Measurements from ENCODE around the gene LRP6. TPM values are rescaled to one million over a fixed set of nuclear protein-coding genes. Genes with fewer than 3 reads are reported as not detected.

LRP6 gene
- total and polyA plus RNA-seq, 4 donors = 9.4 to 125 (median 26.8) TPM

GRCh38 chr12:12095021-12095420 lies 171.8 kb downstream of the LRP6 start:
- Histone ChIP-seq H3K4me1 (ENCODE audit: control insufficient read depth in 5 of 5, insufficient read depth in 5 of 5, low read length in 5 of 5) (peaks cover 6 to 41% (median 18%) of the 10 kb centered on the region in 5 donors), H3K36me3 (ENCODE audit: control insufficient read depth in 4 of 4, insufficient read depth in 4 of 4, low read length in 4 of 4) (no peaks in the 10 kb centered on the region), H3K9ac (ENCODE audit: insufficient read depth in 1 of 2, low read length in 2 of 2) (no peak overlapping the region), H3K27me3 (ENCODE audit: control insufficient read depth in 3 of 3, insufficient read depth in 3 of 3, low read length in 2 of 3) (no peaks in the 10 kb centered on the region), H3K27ac (ENCODE audit: low read depth in 1 of 2, low read length in 1 of 2) (no peak overlapping the region), H3K4me3 (no peak overlapping the region), H3K9me3 (ENCODE audit: control insufficient read depth in 4 of 4, insufficient read depth in 3 of 4, low read length in 3 of 4) (no peaks in the 10 kb centered on the region)
- ATAC-seq (ENCODE audit: insufficient read depth, low FRiP score) = no peak
- DNase-seq = peak; percentile 61 to 87 (median 77)
- WGBS, 2 donors = 26 to 34% methylated on average over 3 of the region's 3 CpGs
- TF ChIP-seq CTCF (IDR thresholded peaks at IDR 0.05; ENCODE audit: control extremely low read depth, extremely low read depth) = no peak

GRCh38 chr12:12094481-12094880 lies 172.4 kb downstream of the LRP6 start:
- WGBS, 2 donors = 63 to 69% methylated on average over 4 of the region's 4 CpGs

GRCh38 chr12:12091977-12092663 lies 174.7 kb downstream of the LRP6 start:
- no peak overlapping the region for H3K4me3 ChIP-seq
- peaks cover 0 to 33% (median 20%) of the 10 kb centered on the region in 5 donors for H3K4me1 ChIP-seq (ENCODE audit: control insufficient read depth in 5 of 5, insufficient read depth in 5 of 5, low read length in 5 of 5)
- TF ChIP-seq CTCF (IDR thresholded peaks at IDR 0.05; ENCODE audit: control extremely low read depth, extremely low read depth) = no peak
- H3K9ac ChIP-seq (ENCODE audit: insufficient read depth in 1 of 2, low read length in 2 of 2) = no peak overlapping the region
- H3K27me3 ChIP-seq (ENCODE audit: control insufficient read depth in 3 of 3, insufficient read depth in 3 of 3, low read length in 2 of 3) = no peaks in the 10 kb centered on the region
- DNase-seq = peak; percentile 49 to 59 (median 52)
- H3K36me3 ChIP-seq (ENCODE audit: control insufficient read depth in 4 of 4, insufficient read depth in 4 of 4, low read length in 4 of 4) = no peaks in the 10 kb centered on the region
- no peak for ATAC-seq (ENCODE audit: insufficient read depth, low FRiP score)
- no peaks in the 10 kb centered on the region for H3K9me3 ChIP-seq (ENCODE audit: control insufficient read depth in 4 of 4, insufficient read depth in 3 of 4, low read length in 3 of 4)
- H3K27ac ChIP-seq (ENCODE audit: low read depth in 1 of 2, low read length in 1 of 2) = peak overlapping the region in 1 of 2 donors; percentile 9
- WGBS, 2 donors = 62 to 83% methylated on average over 14 of the region's 14 CpGs

More at GRCh38 chr12:12094481-12094880, 172.4 kb downstream of the LRP6 start:
- no peaks in the 10 kb centered on the region for H3K9me3 ChIP-seq (ENCODE audit: control insufficient read depth in 4 of 4, insufficient read depth in 3 of 4, low read length in 3 of 4)
- H3K27ac ChIP-seq (ENCODE audit: low read depth in 1 of 2, low read length in 1 of 2) = peak overlapping the region in 1 of 2 donors; percentile 21
- no peak overlapping the region for H3K9ac ChIP-seq (ENCODE audit: insufficient read depth in 1 of 2, low read length in 2 of 2)
- no peaks in the 10 kb centered on the region for H3K36me3 ChIP-seq (ENCODE audit: control insufficient read depth in 4 of 4, insufficient read depth in 4 of 4, low read length in 4 of 4)
- DNase-seq = peak in 1 of 3 donors; percentile 28
- no peaks in the 10 kb centered on the region for H3K27me3 ChIP-seq (ENCODE audit: control insufficient read depth in 3 of 3, insufficient read depth in 3 of 3, low read length in 2 of 3)
- TF ChIP-seq CTCF (IDR thresholded peaks at IDR 0.05; ENCODE audit: control extremely low read depth, extremely low read depth) = no peak
- peaks cover 6 to 41% (median 18%) of the 10 kb centered on the region in 5 donors for H3K4me1 ChIP-seq (ENCODE audit: control insufficient read depth in 5 of 5, insufficient read depth in 5 of 5, low read length in 5 of 5)
- no peak overlapping the region for H3K4me3 ChIP-seq
- ATAC-seq (ENCODE audit: insufficient read depth, low FRiP score) = no peak

Measured in lung (tissue), 12 donors.